GM12878 (cell line): ENCODE data around the gene EIF4H. TPM values are rescaled to one million over a fixed set of nuclear protein-coding genes. Genes with fewer than 3 reads are reported as not detected.
A peak's percentile ranks its signal among the peaks of the same experiment; 100 is the strongest.

Experiments used
- ATAC-seq: fragments of 200-7000 bp; cut with Tn5 transposase; 3 replicates; pipeline ENCODE4 v1.9.1; 2020; ENCODE audit warnings: mild to moderate bottlenecking, moderate library complexity
- BruUV-seq: library from RNA; stranded (reverse); fragments of 400-500 nt; replicated peaks from 2 replicates; lab custom pipeline; 2021; lab: Mats Ljungman, UMichigan
- CTCF ChIA-PET: fragments of 300-600 bp; sonication (Branson Sonifier 250); formaldehyde crosslinking; extraction: SDS; loops from one replicate; lab custom pipeline; 2021; ENCODE audit warnings: inconsistent platforms; lab: Yijun Ruan, JAX
- POLR2A ChIA-PET: fragments of 350-600 bp; formaldehyde crosslinking; extraction: SDS; loops from one replicate; lab custom pipeline; 2021; ENCODE audit warnings: inconsistent platforms; lab: Charles Lee
- RAD21 ChIA-PET: fragments of 300-600 bp; sonication (Branson Sonifier 250); formaldehyde crosslinking; loops from one replicate; lab custom pipeline; 2023; ENCODE audit warnings: antibody characterized with exemption; ENCODE audit not compliant: unreplicated experiment; lab: Charles Lee
- SMC1A ChIA-PET: fragments of 300-600 bp; sonication (Branson Sonifier 250); formaldehyde crosslinking; loops from one replicate; lab custom pipeline; 2023; ENCODE audit not compliant: unreplicated experiment, uncharacterized antibody; lab: Charles Lee
- DNase-seq: peaks from one replicate; pipeline ENCODE4 v3.0.0-alpha.2; 2011; ENCODE audit warnings: low read depth, low spot score
- FAIRE-seq: peaks from 3 replicates; lab custom pipeline; 2011; peaks lifted over from hg19 to GRCh38; lab: Jason Lieb, UNC
- H2AFZ ChIP-seq: 2 replicates; pipeline ENCODE4 v1.6.0; 2011; ENCODE audit warnings: low read depth, low read length, control low read depth; ENCODE audit not compliant: control insufficient read depth
- H3K27ac ChIP-seq: 2 replicates; pipeline ENCODE4 v1.5.1; 2011; ENCODE audit warnings: control low read depth; ENCODE audit not compliant: control insufficient read depth, insufficient read depth
- H3K27me3 ChIP-seq, 2 experiments: replicated peaks in 1 of 2; 2 replicates each; pipeline versions ENCODE4 v1.6.0 to v1.6.1; 2011; ENCODE audit warnings: low read length in 1 of 2; ENCODE audit not compliant: control insufficient read depth in 2 of 2, insufficient read depth in 2 of 2
- H3K36me3 ChIP-seq, 2 experiments: 2 replicates each; pipeline ENCODE4 v1.5.1; 2011; ENCODE audit warnings: low read length in 1 of 2; ENCODE audit not compliant: control insufficient read depth in 2 of 2, insufficient read depth in 2 of 2
- H3K4me1 ChIP-seq: 2 replicates; pipeline ENCODE4 v1.6.1; 2011; ENCODE audit warnings: mild to moderate bottlenecking, low read length, moderate library complexity, mixed read lengths; ENCODE audit not compliant: control insufficient read depth, insufficient read depth
- H3K4me2 ChIP-seq: 2 replicates; pipeline ENCODE4 v1.6.0; 2011; ENCODE audit warnings: control low read depth; ENCODE audit not compliant: control insufficient read depth, insufficient read depth
- H3K4me3 ChIP-seq: fragments of 200-600 bp; sonication (generic); 2 replicates; pipeline ENCODE4 v1.5.1; 2016
- H3K79me2 ChIP-seq: 2 replicates; pipeline ENCODE4 v1.6.0; 2011; ENCODE audit warnings: low read length; ENCODE audit not compliant: control insufficient read depth, insufficient read depth
- H3K9ac ChIP-seq: 2 replicates; pipeline ENCODE4 v1.8.0; 2011; ENCODE audit warnings: low read length, control low read depth, mixed read lengths; ENCODE audit not compliant: control insufficient read depth, insufficient read depth
- H3K9me3 ChIP-seq: replicated peaks from 3 replicates; pipeline ENCODE4 v1.5.1; 2011; ENCODE audit warnings: mild to moderate bottlenecking, low read length; ENCODE audit not compliant: control insufficient read depth, insufficient read depth
- H4K20me1 ChIP-seq: 2 replicates; pipeline ENCODE4 v1.6.0; 2011; ENCODE audit not compliant: control insufficient read depth, insufficient read depth
- BRCA1 ChIP-seq: IDR thresholded peaks from 2 replicates; pipeline ENCODE4 v1.6.1; 2011; ENCODE audit warnings: low read depth, low read length, improper control_type of control experiment
- CREB1 ChIP-seq: IDR thresholded peaks from 2 replicates; pipeline ENCODE4 v1.6.1; 2012; ENCODE audit warnings: low read depth, mild to moderate bottlenecking, inconsistent platforms
- JUNB ChIP-seq: IDR thresholded peaks from 2 replicates; pipeline ENCODE4 v1.6.1; 2016; ENCODE audit warnings: antibody characterized with exemption, mild to moderate bottlenecking
- NFIC ChIP-seq: IDR thresholded peaks from 2 replicates; pipeline ENCODE4 v1.6.1; 2012; ENCODE audit warnings: low read depth, mild to moderate bottlenecking, inconsistent platforms, low read length, moderate library complexity
- POLR2A ChIP-seq: IDR thresholded peaks from 2 replicates; pipeline ENCODE4 v1.6.1; 2011; ENCODE audit warnings: low read depth, mild to moderate bottlenecking, low read length
- POLR2AphosphoS5 ChIP-seq: IDR thresholded peaks from 2 replicates; pipeline ENCODE4 v1.6.1; 2011; ENCODE audit warnings: mild to moderate bottlenecking, low read length, inconsistent platforms
- STAT3 ChIP-seq: IDR thresholded peaks from 2 replicates; pipeline ENCODE4 v1.6.1; 2011; ENCODE audit warnings: low read depth, low read length, improper control_type of control experiment
- YY1 ChIP-seq: IDR thresholded peaks from 2 replicates; pipeline ENCODE4 v1.6.1; 2011; ENCODE audit warnings: low read depth, mild to moderate bottlenecking, low read length
- ZNF207 ChIP-seq: fragments of 450-650 bp; IDR thresholded peaks from 2 replicates; pipeline ENCODE4 v1.6.1; 2014; ENCODE audit warnings: antibody characterized with exemption, mild to moderate bottlenecking, borderline replicate concordance
- WGBS: methylation state at CpG from one replicate; pipeline ENCODE4 v1.1.6; 2016; ENCODE audit warnings: low lambda C conversion rate; ENCODE audit not compliant: insufficient replicate concordance, insufficient coverage; ENCODE audit errors: missing lambda C conversion rate; 5-methylcytosine and 5-hydroxymethylcytosine counted together
- in situ Hi-C: fragments of 300-500 bp; cut with MboI; formaldehyde crosslinking; loops from 9 replicates; pipeline ENCODE4 v1.14.3; 2018; ENCODE audit warnings: mixed read lengths
- intact Hi-C: fragments of 100-400 bp; cut with micrococcal nuclease; formaldehyde crosslinking; loops from one replicate; pipeline ENCODE4 v1.14.2; 2022; ENCODE audit not compliant: unreplicated experiment
- polyA plus RNA-seq, 11 experiments: library from polyadenylated mRNA; depleted of rRNA in 4 of 11; unstranded in 6 of 11; stranded (reverse) in 5 of 11; fragments of >200 nt; fragmentation: Nextera tagmentation in 4 of 11; fragmentation: Illumina TruSeq in 1 of 11; extraction: Ambion mirVana in 4 of 11; extraction: Trizol in 1 of 11; gene quantifications; 1 replicate in 1 of 11; 2 replicates in 10 of 11; pipeline versions ENCODE4 v1.2.1 to v1.2.3, GENCODE V29; 2011 to 2016; ENCODE audit warnings: inconsistent platforms in 2 of 11, missing spikeins in 2 of 11, low read depth in 1 of 11
- total RNA-seq, 4 experiments: library from RNA; depleted of rRNA in 3 of 4; stranded (reverse); fragments of >200 nt in 3 of 4; fragmentation: Illumina TruSeq in 1 of 4; extraction: Trizol in 1 of 4; gene quantifications; 2 replicates each; pipeline versions ENCODE4 v1.2.1 to v1.2.3, GENCODE V29; 2013 to 2021
- TF ChIP-seq, protein P1 (sequence below): fragments of 450-650 bp; IDR thresholded peaks from 2 replicates; pipeline ENCODE4 v1.6.1; 2017; ENCODE audit warnings: mild to moderate bottlenecking, moderate library complexity

The EIF4H gene
- total and polyA plus RNA-seq, 10 of the 15 experiments (the other 5 are each of a cell fraction or from before 2014, with no cell fraction given) = 9.9 to 443 (median 258) TPM

DNA sequence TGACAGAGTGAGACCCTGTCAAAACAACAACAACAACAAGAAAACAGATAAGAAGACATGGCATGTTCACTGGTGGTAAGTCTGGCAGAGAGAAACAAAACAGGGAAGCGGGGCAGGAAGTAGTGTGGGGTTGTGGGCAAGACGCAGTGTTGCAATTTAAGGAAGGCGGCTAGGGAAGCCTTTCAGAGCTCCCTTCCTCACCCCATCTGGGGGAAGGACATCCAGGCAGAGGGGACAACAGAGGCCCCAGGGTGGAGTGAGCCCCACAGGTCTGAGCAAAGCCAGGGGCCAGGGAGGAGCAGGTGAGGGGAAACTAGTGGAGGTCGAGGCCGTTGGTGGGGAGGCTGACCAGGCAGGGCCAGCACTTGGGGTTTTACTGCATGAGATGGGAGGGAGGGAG is 52.5 kb downstream of the EIF4H start:
- TF ChIP-seq CREB1 = 0 out of 2 replicates have a peak, but pooled peaks have one; percentile 8
- TF ChIP-seq, protein P1, sequence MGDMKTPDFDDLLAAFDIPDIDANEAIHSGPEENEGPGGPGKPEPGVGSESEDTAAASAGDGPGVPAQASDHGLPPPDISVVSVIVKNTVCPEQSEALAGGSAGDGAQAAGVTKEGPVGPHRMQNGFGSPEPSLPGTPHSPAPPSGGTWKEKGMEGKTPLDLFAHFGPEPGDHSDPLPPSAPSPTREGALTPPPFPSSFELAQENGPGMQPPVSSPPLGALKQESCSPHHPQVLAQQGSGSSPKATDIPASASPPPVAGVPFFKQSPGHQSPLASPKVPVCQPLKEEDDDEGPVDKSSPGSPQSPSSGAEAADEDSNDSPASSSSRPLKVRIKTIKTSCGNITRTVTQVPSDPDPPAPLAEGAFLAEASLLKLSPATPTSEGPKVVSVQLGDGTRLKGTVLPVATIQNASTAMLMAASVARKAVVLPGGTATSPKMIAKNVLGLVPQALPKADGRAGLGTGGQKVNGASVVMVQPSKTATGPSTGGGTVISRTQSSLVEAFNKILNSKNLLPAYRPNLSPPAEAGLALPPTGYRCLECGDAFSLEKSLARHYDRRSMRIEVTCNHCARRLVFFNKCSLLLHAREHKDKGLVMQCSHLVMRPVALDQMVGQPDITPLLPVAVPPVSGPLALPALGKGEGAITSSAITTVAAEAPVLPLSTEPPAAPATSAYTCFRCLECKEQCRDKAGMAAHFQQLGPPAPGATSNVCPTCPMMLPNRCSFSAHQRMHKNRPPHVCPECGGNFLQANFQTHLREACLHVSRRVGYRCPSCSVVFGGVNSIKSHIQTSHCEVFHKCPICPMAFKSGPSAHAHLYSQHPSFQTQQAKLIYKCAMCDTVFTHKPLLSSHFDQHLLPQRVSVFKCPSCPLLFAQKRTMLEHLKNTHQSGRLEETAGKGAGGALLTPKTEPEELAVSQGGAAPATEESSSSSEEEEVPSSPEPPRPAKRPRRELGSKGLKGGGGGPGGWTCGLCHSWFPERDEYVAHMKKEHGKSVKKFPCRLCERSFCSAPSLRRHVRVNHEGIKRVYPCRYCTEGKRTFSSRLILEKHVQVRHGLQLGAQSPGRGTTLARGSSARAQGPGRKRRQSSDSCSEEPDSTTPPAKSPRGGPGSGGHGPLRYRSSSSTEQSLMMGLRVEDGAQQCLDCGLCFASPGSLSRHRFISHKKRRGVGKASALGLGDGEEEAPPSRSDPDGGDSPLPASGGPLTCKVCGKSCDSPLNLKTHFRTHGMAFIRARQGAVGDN = no peak
- TF ChIP-seq BRCA1 = no peak
- peak; percentile 32; the same call in 1 of the 2 replicates for TF ChIP-seq POLR2AphosphoS5
- TF ChIP-seq JUNB = no peak
- no peak for TF ChIP-seq YY1
- TF ChIP-seq ZNF207 = no peak
- TF ChIP-seq NFIC = 0 out of 2 replicates have a peak, but pooled peaks have one; percentile 15
- no peak for TF ChIP-seq STAT3
- TF ChIP-seq POLR2A = peak; percentile 61; the same call in 1 of the 2 replicates
- TF ChIP-seq, all 136 proteins: peak for 4
- Histone ChIP-seq H4K20me1 (no peaks in the 10 kb centered on the region), H3K4me2 (no peak overlapping the region), H2AFZ (no peak overlapping the region), H3K9ac (no peak overlapping the region), H3K9me3 (no peaks in the 10 kb centered on the region; the same call in 2 of the 3 replicates), H3K27me3 (no peaks in the 10 kb centered on the region), H3K27ac (peak overlapping the region; percentile 39; the same call in 1 of the 2 replicates), H3K4me3 (no peak overlapping the region), H3K36me3 (peaks cover 24 to 35% of the 10 kb centered on the region in 2 experiments), H3K4me1 (peaks cover 37% of the 10 kb centered on the region), H3K79me2 (no peaks in the 10 kb centered on the region; the same call in 1 of the 2 replicates)
- ChIA-PET SMC1A (interaction anchor here (0.9 to 1.5 kb wide), 2 partner anchors 8 to 21 kb away, joined by 5 read pairs; no protein-coding TSS in a partner anchor), POLR2A (interaction anchor here (0.5 to 1.0 kb wide), 4 partner anchors 8 to 33 kb away, joined by 3 to 8 read pairs (median 4); no protein-coding TSS in a partner anchor), CTCF (interaction anchor here (2.4 kb wide), 1 partner anchor 20 kb away, joined by 9 read pairs; no protein-coding TSS in a partner anchor), RAD21 (interaction anchor here (0.8 to 6.1 kb wide), 2 partner anchors 20 to 60 kb away, joined by 4 to 31 read pairs; no protein-coding TSS in a partner anchor)
- BruUV-seq = no TSS peak
- no peak for DNase-seq
- no peak for ATAC-seq
- WGBS = 17% methylated on average over 5 of the region's 5 CpGs
- intact Hi-C loops = no loop called here
- no peak for FAIRE-seq
- in situ Hi-C loops = no loop called here
